H1 (cell line): ENCODE measurements around the gene PDE1A. TPM values are rescaled to one million over a fixed set of nuclear protein-coding genes. Genes with fewer than 3 reads are reported as not detected.

Experiments
- ASH2L ChIP-seq: fragments of 200-600, 300-600 bp; sonication (generic); IDR thresholded peaks from one replicate; pipeline ENCODE4 v1.7.1; 2017; ENCODE audit warnings: low read length
- BRCA1 ChIP-seq: IDR thresholded peaks from 2 replicates; pipeline ENCODE4 v1.6.1; 2012; ENCODE audit warnings: low read depth, low read length, improper control_type of control experiment
- CREB1 ChIP-seq: IDR thresholded peaks from 2 replicates; pipeline ENCODE4 v1.6.1; 2012; ENCODE audit warnings: inconsistent platforms
- KDM4A ChIP-seq: IDR thresholded peaks from one replicate; pipeline ENCODE4 v1.7.1; 2012; ENCODE audit warnings: low read depth, mild to moderate bottlenecking, moderate library complexity, low read length, inconsistent platforms; ENCODE audit not compliant: severe bottlenecking
- POU5F1 ChIP-seq: IDR thresholded peaks from 2 replicates; pipeline ENCODE4 v1.6.1; 2011; ENCODE audit warnings: low read depth, mild to moderate bottlenecking, low read length, moderate library complexity
- SP1 ChIP-seq: IDR thresholded peaks from 2 replicates; pipeline ENCODE4 v1.6.1; 2011; ENCODE audit warnings: low read depth, low read length
- ZNF274 ChIP-seq: IDR thresholded peaks from 2 replicates; pipeline ENCODE4 v1.7.0; 2012; ENCODE audit warnings: low read length, borderline replicate concordance; ENCODE audit errors: extremely low read depth
- polyA plus RNA-seq, 7 experiments: library from polyadenylated mRNA; depleted of rRNA in 3 of 7; stranded (reverse) in 5 of 7; unstranded in 2 of 7; fragments of >200 nt in 5 of 7; fragments of 200-250 nt in 2 of 7; gene quantifications; 1 replicate in 5 of 7; 2 replicates in 1 of 7; 4 replicates in 1 of 7; pipeline versions ENCODE4 v1.2.1 to v1.2.3, GENCODE V29; 2011 to 2013; ENCODE audit warnings: missing spikeins in 2 of 7, mixed read lengths in 2 of 7
- total RNA-seq: library from RNA; stranded (reverse); fragmentation: NEBNext Ultra II Directional; extraction: Animal tissue kit (Norgen Biotek cat#: 25700); gene quantifications from 2 replicates; pipeline ENCODE4 v1.2.1, GENCODE V29; 2021
- TF ChIP-seq, protein P1 (sequence below): fragments of 300-600 bp; sonication (generic); IDR thresholded peaks from 2 replicates; pipeline ENCODE4 v1.7.1; 2012; ENCODE audit warnings: low read length, moderate library complexity, mild to moderate bottlenecking, inconsistent platforms; ENCODE audit not compliant: insufficient replicate concordance
- TF ChIP-seq, protein P2 (sequence below), 3 experiments: IDR thresholded peaks; 1 replicate in 2 of 3; 2 replicates in 1 of 3; pipeline versions ENCODE4 v1.5.1 to v1.6.1; 2011; ENCODE audit warnings: low read length in 3 of 3, mild to moderate bottlenecking in 3 of 3, inconsistent platforms in 2 of 3, low read depth in 1 of 3, moderate library complexity in 1 of 3; ENCODE audit not compliant: insufficient read depth in 1 of 3; ENCODE audit errors: control extremely low read depth in 1 of 3

Gene PDE1A
- total and polyA plus RNA-seq, 2 of the 8 experiments (the other 6 are each of a cell fraction or from before 2014, with no cell fraction given), result 0.34 TPM; not detected in 1

DNA sequence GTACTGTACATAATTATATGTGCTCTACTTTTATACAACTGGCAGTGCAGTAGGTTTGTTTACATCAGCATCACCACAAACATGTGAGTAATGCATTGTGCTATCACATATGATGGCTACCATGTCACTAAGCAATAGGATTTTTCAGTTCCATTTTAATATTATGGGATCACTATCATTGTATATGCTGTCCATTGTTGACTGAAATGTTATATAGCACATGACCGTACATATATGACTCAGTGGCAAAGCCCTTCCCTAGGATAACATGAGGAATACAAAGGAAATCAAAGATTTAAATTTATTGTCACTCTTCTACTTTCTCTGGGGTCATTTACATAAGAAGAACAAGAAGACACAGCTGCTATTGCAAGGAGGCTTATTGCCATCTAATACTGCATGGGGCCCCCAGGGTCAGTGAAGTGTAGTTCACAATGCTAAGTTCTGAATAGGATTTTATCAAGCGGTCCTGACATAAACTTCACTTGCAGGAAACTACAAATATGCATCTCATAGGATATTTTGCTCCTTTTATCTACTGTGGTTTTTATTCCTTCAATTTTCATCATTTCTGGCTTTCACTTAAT is 21.8 kb downstream of the PDE1A start (continued):
- TF ChIP-seq, protein P1, sequence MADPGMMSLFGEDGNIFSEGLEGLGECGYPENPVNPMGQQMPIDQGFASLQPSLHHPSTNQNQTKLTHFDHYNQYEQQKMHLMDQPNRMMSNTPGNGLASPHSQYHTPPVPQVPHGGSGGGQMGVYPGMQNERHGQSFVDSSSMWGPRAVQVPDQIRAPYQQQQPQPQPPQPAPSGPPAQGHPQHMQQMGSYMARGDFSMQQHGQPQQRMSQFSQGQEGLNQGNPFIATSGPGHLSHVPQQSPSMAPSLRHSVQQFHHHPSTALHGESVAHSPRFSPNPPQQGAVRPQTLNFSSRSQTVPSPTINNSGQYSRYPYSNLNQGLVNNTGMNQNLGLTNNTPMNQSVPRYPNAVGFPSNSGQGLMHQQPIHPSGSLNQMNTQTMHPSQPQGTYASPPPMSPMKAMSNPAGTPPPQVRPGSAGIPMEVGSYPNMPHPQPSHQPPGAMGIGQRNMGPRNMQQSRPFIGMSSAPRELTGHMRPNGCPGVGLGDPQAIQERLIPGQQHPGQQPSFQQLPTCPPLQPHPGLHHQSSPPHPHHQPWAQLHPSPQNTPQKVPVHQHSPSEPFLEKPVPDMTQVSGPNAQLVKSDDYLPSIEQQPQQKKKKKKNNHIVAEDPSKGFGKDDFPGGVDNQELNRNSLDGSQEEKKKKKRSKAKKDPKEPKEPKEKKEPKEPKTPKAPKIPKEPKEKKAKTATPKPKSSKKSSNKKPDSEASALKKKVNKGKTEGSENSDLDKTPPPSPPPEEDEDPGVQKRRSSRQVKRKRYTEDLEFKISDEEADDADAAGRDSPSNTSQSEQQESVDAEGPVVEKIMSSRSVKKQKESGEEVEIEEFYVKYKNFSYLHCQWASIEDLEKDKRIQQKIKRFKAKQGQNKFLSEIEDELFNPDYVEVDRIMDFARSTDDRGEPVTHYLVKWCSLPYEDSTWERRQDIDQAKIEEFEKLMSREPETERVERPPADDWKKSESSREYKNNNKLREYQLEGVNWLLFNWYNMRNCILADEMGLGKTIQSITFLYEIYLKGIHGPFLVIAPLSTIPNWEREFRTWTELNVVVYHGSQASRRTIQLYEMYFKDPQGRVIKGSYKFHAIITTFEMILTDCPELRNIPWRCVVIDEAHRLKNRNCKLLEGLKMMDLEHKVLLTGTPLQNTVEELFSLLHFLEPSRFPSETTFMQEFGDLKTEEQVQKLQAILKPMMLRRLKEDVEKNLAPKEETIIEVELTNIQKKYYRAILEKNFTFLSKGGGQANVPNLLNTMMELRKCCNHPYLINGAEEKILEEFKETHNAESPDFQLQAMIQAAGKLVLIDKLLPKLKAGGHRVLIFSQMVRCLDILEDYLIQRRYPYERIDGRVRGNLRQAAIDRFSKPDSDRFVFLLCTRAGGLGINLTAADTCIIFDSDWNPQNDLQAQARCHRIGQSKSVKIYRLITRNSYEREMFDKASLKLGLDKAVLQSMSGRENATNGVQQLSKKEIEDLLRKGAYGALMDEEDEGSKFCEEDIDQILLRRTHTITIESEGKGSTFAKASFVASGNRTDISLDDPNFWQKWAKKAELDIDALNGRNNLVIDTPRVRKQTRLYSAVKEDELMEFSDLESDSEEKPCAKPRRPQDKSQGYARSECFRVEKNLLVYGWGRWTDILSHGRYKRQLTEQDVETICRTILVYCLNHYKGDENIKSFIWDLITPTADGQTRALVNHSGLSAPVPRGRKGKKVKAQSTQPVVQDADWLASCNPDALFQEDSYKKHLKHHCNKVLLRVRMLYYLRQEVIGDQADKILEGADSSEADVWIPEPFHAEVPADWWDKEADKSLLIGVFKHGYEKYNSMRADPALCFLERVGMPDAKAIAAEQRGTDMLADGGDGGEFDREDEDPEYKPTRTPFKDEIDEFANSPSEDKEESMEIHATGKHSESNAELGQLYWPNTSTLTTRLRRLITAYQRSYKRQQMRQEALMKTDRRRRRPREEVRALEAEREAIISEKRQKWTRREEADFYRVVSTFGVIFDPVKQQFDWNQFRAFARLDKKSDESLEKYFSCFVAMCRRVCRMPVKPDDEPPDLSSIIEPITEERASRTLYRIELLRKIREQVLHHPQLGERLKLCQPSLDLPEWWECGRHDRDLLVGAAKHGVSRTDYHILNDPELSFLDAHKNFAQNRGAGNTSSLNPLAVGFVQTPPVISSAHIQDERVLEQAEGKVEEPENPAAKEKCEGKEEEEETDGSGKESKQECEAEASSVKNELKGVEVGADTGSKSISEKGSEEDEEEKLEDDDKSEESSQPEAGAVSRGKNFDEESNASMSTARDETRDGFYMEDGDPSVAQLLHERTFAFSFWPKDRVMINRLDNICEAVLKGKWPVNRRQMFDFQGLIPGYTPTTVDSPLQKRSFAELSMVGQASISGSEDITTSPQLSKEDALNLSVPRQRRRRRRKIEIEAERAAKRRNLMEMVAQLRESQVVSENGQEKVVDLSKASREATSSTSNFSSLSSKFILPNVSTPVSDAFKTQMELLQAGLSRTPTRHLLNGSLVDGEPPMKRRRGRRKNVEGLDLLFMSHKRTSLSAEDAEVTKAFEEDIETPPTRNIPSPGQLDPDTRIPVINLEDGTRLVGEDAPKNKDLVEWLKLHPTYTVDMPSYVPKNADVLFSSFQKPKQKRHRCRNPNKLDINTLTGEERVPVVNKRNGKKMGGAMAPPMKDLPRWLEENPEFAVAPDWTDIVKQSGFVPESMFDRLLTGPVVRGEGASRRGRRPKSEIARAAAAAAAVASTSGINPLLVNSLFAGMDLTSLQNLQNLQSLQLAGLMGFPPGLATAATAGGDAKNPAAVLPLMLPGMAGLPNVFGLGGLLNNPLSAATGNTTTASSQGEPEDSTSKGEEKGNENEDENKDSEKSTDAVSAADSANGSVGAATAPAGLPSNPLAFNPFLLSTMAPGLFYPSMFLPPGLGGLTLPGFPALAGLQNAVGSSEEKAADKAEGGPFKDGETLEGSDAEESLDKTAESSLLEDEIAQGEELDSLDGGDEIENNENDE, result no peak
- TF ChIP-seq CREB1 (no peak), KDM4A (no peak), POU5F1 (no peak), ZNF274 (no peak), ASH2L (no peak), SP1 (no peak), BRCA1 (no peak)
- TF ChIP-seq, protein P2, sequence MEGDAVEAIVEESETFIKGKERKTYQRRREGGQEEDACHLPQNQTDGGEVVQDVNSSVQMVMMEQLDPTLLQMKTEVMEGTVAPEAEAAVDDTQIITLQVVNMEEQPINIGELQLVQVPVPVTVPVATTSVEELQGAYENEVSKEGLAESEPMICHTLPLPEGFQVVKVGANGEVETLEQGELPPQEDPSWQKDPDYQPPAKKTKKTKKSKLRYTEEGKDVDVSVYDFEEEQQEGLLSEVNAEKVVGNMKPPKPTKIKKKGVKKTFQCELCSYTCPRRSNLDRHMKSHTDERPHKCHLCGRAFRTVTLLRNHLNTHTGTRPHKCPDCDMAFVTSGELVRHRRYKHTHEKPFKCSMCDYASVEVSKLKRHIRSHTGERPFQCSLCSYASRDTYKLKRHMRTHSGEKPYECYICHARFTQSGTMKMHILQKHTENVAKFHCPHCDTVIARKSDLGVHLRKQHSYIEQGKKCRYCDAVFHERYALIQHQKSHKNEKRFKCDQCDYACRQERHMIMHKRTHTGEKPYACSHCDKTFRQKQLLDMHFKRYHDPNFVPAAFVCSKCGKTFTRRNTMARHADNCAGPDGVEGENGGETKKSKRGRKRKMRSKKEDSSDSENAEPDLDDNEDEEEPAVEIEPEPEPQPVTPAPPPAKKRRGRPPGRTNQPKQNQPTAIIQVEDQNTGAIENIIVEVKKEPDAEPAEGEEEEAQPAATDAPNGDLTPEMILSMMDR (IDR thresholded peaks at IDR 0.05; ENCODE audit: control extremely low read depth in 1 of 3, insufficient read depth in 1 of 3, low read depth in 1 of 3, low read length in 3 of 3), result no peak
